ENCODE data around the gene SEMA4D. TPM values are rescaled to one million over a fixed set of nuclear protein-coding genes. Genes with fewer than 3 reads are reported as not detected.

The SEMA4D gene
- total and polyA plus RNA-seq, 9 of the 15 experiments (the other 6 are each of a cell fraction or from before 2014, with no cell fraction given) = 0.38 to 5.1 (median 1.8) TPM

GRCh38 chr9:89318123-89319014, 179.5 kb downstream of the SEMA4D start, which contains the start of gene SECISBP2 (continued):
- TF ChIP-seq RCOR1 (IDR thresholded peaks at IDR 0.05; ENCODE audit: borderline replicate concordance in 1 of 2, low read depth in 2 of 2, low read length in 2 of 2) (peak in 1 of 2 experiments; percentile 30; a peak in 2 of 4 replicates), NEUROD1 (IDR thresholded peaks at IDR 0.05; ENCODE audit: borderline replicate concordance, low read depth, low read length, partially characterized antibody) (peak; percentile 56), SRSF9 (IDR thresholded peaks at IDR 0.05; ENCODE audit: borderline replicate concordance, low read depth, low read length) (no peak), MGA (IDR thresholded peaks at IDR 0.05) (peak; percentile 80), ZNF232 (CRISPR knock-in tag; IDR thresholded peaks at IDR 0.05) (no peak), ZNF444 (CRISPR knock-in tag; IDR thresholded peaks at IDR 0.05) (no peak), FIP1L1 (IDR thresholded peaks at IDR 0.05; ENCODE audit: low read depth, low read length, poor library complexity, severe bottlenecking) (peak; percentile 97)
- TF ChIP-seq, protein P1, sequence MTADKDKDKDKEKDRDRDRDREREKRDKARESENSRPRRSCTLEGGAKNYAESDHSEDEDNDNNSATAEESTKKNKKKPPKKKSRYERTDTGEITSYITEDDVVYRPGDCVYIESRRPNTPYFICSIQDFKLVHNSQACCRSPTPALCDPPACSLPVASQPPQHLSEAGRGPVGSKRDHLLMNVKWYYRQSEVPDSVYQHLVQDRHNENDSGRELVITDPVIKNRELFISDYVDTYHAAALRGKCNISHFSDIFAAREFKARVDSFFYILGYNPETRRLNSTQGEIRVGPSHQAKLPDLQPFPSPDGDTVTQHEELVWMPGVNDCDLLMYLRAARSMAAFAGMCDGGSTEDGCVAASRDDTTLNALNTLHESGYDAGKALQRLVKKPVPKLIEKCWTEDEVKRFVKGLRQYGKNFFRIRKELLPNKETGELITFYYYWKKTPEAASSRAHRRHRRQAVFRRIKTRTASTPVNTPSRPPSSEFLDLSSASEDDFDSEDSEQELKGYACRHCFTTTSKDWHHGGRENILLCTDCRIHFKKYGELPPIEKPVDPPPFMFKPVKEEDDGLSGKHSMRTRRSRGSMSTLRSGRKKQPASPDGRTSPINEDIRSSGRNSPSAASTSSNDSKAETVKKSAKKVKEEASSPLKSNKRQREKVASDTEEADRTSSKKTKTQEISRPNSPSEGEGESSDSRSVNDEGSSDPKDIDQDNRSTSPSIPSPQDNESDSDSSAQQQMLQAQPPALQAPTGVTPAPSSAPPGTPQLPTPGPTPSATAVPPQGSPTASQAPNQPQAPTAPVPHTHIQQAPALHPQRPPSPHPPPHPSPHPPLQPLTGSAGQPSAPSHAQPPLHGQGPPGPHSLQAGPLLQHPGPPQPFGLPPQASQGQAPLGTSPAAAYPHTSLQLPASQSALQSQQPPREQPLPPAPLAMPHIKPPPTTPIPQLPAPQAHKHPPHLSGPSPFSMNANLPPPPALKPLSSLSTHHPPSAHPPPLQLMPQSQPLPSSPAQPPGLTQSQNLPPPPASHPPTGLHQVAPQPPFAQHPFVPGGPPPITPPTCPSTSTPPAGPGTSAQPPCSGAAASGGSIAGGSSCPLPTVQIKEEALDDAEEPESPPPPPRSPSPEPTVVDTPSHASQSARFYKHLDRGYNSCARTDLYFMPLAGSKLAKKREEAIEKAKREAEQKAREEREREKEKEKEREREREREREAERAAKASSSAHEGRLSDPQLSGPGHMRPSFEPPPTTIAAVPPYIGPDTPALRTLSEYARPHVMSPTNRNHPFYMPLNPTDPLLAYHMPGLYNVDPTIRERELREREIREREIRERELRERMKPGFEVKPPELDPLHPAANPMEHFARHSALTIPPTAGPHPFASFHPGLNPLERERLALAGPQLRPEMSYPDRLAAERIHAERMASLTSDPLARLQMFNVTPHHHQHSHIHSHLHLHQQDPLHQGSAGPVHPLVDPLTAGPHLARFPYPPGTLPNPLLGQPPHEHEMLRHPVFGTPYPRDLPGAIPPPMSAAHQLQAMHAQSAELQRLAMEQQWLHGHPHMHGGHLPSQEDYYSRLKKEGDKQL (CRISPR knock-in tag; IDR thresholded peaks at IDR 0.05; ENCODE audit: borderline replicate concordance) = no peak; the same call in 1 of the 2 replicates

Data from K562 (cell line).